ENCODE data around the gene RTBDN.

RTBDN gene

DNA sequence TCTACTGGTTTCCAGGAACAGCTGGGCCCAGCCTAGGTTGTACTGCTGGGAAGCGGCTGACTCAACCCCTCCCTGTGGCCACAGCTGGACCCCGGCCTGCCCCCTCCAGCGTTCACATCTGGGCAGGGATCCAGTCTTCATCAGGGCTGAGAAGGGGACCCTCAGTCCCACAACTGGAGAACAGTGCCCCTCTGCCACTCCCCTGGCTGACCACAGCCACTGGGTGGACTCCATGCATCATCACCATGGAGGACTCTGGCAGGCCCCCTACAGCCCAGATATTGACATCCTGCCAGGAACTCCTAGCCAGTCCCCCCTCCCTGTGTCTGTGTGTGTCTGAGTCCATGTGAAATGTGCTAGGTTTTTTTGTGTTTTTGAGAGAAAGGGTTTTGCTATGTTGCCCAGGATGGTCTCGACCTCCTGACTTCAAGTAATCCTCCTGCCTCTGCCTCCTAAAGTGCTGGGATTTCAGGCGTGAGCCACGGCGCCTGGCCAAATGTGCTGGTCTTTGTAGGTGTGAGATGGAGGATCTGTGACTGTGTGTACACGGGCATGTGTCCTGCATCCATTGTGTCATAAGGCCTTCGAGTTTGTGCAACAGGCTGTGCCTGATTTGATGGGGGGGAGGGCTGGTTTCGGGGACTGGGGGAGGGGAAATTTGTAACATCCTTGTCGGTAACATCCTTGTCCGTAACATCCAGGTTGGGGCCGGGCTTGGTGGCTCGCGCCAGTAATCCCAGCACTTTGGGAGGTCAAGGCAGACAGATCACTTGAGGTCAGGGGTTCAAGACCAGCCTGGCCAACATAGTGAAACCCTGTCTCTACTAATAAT, 55.0 kb downstream of the RTBDN start:
- DNase-seq (ENCODE audit: low spot score) = no peak

DNA sequence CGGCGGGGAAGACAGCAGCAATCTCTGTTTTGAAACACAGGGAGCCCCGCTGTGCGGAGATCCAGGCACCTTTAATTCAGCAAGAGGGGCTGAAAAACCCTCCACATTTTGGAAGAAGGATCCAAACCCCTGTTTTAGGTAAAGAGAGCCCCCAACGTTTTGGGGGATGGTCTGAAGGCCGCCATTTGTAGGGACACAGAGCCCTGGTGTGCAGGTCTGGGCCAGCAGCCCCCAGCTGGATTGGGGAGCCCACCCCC, 55.5 kb downstream of the RTBDN start:
- DNase-seq (ENCODE audit: low spot score) = no peak

DNA sequence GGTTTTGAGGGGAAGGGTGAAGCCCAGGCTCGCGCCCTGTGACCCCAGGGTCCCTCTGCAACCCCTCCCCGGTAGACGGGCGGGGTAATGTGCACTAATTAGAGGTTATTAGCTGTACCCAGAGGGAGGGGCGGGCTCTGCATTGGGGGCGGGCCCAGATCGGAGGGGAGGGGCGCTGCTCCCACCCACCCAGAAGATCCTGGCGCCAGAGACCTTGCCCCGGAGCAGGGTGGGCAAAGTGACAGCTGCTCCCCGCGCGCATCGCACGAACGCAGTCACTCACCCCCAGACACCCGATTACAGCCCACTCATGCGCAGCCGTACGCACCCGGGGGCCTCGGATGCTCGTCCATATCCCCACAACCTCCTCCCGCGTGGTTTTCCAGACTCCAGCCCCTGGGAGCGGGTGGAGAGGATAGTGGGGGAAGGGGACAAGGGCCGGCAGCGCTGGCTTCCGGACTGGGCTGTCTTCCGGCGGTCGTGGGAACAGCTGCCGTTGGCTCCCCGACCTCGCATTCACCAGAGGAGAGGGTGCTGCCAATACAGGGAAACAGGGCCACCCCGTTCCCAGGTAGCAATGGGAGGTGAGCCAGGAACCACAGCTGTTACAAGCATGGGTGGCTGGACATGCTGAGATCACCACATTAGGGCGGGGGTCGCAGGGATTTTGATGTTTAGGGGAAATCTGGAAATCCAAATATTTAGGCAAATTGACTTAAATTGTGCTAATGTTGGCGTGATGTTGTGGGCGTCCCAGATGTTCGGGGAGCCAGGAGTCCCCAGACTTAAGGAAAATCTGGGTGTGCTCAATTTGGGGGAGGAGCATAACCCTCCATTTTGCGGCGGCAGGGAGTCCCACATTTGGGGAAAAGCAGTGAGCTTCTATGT, 56.1 kb downstream of the RTBDN start:
- no peak for DNase-seq (ENCODE audit: low spot score)

DNA sequence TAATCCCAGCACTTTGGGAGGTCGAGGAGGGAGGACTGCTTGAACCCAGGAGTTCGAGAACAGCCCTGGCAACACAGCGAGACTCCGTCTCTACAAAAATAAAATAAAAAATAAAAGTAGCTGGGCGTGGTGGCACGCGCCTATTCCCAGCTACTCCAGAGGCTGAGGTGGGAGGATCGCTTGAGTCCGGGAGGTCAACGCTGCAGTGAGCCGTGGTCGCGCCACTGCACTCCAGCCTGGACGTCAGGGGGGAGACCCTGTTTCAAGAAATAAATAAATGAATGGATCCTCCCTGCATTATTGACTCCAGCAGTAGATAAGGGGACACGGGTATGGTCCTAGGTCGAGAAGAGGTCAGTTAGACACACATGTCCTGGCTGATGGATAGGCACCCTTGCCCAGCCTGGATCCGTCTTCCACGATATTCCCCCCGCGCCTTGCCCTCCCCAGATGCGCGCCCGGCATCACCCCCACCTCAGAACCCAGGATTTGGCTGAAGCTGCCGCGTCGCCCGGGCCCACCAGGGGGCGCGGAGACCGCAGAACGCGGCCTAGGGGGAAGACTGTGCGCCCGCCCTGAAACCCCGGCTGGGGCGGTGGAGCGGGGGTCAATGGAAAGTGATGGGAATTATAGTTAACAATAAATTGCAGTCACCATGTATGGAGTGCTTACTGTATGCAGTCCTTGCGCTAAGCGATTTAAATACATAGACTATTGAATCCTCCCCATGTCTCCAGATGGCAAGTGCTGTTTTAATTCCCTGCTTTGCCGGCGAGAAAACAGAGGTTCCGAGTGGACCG, 57.0 kb downstream of the RTBDN start:
- no peak for DNase-seq (ENCODE audit: low spot score)

Data from RKO (cell line).